Measurements from ENCODE around the gene LRRC52. TPM values are rescaled to one million over a fixed set of nuclear protein-coding genes. Genes with fewer than 3 reads are reported as not detected.

The LRRC52 gene
- total RNA-seq, 3 donors from 2014 or later: not detected

Other genes with a start within 250 kb of the LRRC52 start
- not detected for gene LMX1A, start 187.3 kb upstream of the LRRC52 start, total RNA-seq
- gene RXRG, start 98.9 kb upstream of the LRRC52 start, total RNA-seq: not detected
- gene MGST3, start 87.2 kb downstream of the LRRC52 start, total RNA-seq: 10 to 100 TPM in 2 of 3 donors, 1 to 10 TPM in 1; 7.3 to 12.8 (median 11.5) TPM
- gene ALDH9A1, start 154.6 kb downstream of the LRRC52 start, total RNA-seq: 10 to 100 TPM; 40.1 to 47.3 (median 42.4) TPM
- 10 to 100 TPM; 95.3 to 98.6 (median 95.8) TPM for gene TMCO1, start 224.9 kb downstream of the LRRC52 start, total RNA-seq